Measurements from ENCODE around the gene SIGLEC10. TPM values are rescaled to one million over a fixed set of nuclear protein-coding genes. Genes with fewer than 3 reads are reported as not detected.

Gene SIGLEC10
- total and polyA plus RNA-seq, 9 of the 15 experiments (the other 6 are each of a cell fraction or from before 2014, with no cell fraction given) = 0.10 to 1.8 (median 0.82) TPM

DNA sequence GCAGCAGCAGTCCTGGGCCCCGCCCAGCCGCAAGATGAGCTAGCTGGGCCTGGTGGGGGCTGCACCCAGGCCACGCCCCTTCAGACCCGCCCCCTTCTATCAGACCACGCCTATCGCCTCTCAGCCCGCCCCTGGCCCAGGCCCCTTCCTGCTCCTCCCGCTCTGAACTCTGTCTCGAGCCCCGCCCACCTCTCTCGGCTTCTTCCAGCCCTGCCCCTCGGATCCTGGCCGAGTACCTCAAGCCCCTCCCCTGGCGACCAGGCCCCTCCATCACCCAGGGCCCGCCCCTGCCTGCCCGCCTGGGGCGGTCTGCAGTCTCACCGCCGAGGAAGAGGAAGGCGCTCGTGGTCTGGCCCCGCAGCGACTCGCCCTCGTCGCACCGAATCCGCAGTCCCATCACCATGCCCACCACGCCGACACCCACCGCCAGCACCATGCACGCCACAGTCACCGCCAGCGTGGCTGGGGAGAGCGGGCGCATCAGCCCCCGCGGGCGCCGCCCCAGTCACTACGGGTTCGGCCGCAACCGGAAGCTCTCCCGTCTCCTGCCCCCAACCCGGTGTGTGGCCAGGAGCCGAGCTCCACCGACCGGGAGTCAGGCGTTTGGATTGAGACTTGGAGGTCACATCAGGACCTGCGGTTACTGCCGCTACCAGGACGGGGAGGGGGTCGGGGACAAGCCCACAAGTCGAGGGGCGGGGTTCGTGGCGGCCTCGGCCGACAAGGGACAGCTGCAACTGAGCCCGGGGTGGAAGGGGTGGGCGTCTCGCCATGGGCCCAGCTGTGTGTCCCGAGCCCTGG is 49.7 kb downstream of the SIGLEC10 start (continued):
- TF ChIP-seq, protein P1, sequence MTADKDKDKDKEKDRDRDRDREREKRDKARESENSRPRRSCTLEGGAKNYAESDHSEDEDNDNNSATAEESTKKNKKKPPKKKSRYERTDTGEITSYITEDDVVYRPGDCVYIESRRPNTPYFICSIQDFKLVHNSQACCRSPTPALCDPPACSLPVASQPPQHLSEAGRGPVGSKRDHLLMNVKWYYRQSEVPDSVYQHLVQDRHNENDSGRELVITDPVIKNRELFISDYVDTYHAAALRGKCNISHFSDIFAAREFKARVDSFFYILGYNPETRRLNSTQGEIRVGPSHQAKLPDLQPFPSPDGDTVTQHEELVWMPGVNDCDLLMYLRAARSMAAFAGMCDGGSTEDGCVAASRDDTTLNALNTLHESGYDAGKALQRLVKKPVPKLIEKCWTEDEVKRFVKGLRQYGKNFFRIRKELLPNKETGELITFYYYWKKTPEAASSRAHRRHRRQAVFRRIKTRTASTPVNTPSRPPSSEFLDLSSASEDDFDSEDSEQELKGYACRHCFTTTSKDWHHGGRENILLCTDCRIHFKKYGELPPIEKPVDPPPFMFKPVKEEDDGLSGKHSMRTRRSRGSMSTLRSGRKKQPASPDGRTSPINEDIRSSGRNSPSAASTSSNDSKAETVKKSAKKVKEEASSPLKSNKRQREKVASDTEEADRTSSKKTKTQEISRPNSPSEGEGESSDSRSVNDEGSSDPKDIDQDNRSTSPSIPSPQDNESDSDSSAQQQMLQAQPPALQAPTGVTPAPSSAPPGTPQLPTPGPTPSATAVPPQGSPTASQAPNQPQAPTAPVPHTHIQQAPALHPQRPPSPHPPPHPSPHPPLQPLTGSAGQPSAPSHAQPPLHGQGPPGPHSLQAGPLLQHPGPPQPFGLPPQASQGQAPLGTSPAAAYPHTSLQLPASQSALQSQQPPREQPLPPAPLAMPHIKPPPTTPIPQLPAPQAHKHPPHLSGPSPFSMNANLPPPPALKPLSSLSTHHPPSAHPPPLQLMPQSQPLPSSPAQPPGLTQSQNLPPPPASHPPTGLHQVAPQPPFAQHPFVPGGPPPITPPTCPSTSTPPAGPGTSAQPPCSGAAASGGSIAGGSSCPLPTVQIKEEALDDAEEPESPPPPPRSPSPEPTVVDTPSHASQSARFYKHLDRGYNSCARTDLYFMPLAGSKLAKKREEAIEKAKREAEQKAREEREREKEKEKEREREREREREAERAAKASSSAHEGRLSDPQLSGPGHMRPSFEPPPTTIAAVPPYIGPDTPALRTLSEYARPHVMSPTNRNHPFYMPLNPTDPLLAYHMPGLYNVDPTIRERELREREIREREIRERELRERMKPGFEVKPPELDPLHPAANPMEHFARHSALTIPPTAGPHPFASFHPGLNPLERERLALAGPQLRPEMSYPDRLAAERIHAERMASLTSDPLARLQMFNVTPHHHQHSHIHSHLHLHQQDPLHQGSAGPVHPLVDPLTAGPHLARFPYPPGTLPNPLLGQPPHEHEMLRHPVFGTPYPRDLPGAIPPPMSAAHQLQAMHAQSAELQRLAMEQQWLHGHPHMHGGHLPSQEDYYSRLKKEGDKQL (CRISPR knock-in tag; IDR thresholded peaks at IDR 0.05; ENCODE audit: borderline replicate concordance) = no peak
- TF ChIP-seq GATAD2B (IDR thresholded peaks at IDR 0.05; ENCODE audit: borderline replicate concordance) (no peak; the same call in 1 of the 2 replicates), POLR3G (IDR thresholded peaks at IDR 0.05; ENCODE audit: extremely low read depth, insufficient read length, insufficient replicate concordance) (no peak), GABPB2 (CRISPR knock-in tag; conservative IDR thresholded peaks at IDR 0.05) (no peak), ZNF3 (CRISPR knock-in tag; IDR thresholded peaks at IDR 0.05) (no peak), ZNF24 (IDR thresholded peaks at IDR 0.05) (no peak), ZKSCAN1 (IDR thresholded peaks at IDR 0.05; ENCODE audit: low read depth, low read length) (peak; percentile 50; the same call in 1 of the 2 replicates), PHF8 (IDR thresholded peaks at IDR 0.05; ENCODE audit: borderline replicate concordance, low read length) (peak; percentile 78; the same call in 1 of the 2 replicates), CEBPG (CRISPR knock-in tag; IDR thresholded peaks at IDR 0.05) (no peak), CEBPG (tag; conservative IDR thresholded peaks at IDR 0.05 in 1 of 2, IDR thresholded peaks at IDR 0.05 in 1 of 2) (no peak), MCM5 (IDR thresholded peaks at IDR 0.05; ENCODE audit: low read depth) (no peak)
- TF ChIP-seq, protein P2, sequence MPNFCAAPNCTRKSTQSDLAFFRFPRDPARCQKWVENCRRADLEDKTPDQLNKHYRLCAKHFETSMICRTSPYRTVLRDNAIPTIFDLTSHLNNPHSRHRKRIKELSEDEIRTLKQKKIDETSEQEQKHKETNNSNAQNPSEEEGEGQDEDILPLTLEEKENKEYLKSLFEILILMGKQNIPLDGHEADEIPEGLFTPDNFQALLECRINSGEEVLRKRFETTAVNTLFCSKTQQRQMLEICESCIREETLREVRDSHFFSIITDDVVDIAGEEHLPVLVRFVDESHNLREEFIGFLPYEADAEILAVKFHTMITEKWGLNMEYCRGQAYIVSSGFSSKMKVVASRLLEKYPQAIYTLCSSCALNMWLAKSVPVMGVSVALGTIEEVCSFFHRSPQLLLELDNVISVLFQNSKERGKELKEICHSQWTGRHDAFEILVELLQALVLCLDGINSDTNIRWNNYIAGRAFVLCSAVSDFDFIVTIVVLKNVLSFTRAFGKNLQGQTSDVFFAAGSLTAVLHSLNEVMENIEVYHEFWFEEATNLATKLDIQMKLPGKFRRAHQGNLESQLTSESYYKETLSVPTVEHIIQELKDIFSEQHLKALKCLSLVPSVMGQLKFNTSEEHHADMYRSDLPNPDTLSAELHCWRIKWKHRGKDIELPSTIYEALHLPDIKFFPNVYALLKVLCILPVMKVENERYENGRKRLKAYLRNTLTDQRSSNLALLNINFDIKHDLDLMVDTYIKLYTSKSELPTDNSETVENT (CRISPR knock-in tag; IDR thresholded peaks at IDR 0.05) = peak; percentile 69; the same call in 1 of the 2 replicates
- TF ChIP-seq, protein P3, sequence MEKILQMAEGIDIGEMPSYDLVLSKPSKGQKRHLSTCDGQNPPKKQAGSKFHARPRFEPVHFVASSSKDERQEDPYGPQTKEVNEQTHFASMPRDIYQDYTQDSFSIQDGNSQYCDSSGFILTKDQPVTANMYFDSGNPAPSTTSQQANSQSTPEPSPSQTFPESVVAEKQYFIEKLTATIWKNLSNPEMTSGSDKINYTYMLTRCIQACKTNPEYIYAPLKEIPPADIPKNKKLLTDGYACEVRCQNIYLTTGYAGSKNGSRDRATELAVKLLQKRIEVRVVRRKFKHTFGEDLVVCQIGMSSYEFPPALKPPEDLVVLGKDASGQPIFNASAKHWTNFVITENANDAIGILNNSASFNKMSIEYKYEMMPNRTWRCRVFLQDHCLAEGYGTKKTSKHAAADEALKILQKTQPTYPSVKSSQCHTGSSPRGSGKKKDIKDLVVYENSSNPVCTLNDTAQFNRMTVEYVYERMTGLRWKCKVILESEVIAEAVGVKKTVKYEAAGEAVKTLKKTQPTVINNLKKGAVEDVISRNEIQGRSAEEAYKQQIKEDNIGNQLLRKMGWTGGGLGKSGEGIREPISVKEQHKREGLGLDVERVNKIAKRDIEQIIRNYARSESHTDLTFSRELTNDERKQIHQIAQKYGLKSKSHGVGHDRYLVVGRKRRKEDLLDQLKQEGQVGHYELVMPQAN (IDR thresholded peaks at IDR 0.05; ENCODE audit: borderline replicate concordance) = peak; percentile 85; the same call in 1 of the 2 replicates
- TF ChIP-seq, protein P4, sequence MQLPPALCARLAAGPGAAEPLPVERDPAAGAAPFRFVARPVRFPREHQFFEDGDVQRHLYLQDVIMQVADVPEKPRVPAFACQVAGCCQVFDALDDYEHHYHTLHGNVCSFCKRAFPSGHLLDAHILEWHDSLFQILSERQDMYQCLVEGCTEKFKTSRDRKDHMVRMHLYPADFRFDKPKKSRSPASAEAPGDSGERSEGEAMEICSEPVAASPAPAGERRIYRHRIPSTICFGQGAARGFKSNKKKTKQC (CRISPR knock-in tag; IDR thresholded peaks at IDR 0.05) = peak; percentile 44; the same call in 1 of the 2 replicates
- TF ChIP-seq, protein P5, sequence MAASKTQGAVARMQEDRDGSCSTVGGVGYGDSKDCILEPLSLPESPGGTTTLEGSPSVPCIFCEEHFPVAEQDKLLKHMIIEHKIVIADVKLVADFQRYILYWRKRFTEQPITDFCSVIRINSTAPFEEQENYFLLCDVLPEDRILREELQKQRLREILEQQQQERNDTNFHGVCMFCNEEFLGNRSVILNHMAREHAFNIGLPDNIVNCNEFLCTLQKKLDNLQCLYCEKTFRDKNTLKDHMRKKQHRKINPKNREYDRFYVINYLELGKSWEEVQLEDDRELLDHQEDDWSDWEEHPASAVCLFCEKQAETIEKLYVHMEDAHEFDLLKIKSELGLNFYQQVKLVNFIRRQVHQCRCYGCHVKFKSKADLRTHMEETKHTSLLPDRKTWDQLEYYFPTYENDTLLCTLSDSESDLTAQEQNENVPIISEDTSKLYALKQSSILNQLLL (CRISPR knock-in tag; IDR thresholded peaks at IDR 0.05; ENCODE audit: borderline replicate concordance) = no peak

Data from K562 (cell line).